ENCODE data around the gene ACTR1B.
"Not testable (repeated sequence)": the region's sequence is repeated elsewhere in the genome, so short reads cannot be mapped to it uniquely, and the experiment has no call there.

ACTR1B gene

GRCh38 chr2:97691166-97691565 lies 27.3 kb upstream of the ACTR1B start:
- Histone ChIP-seq H3K9me3 (ENCODE audit: control insufficient read depth in 5 of 5, low read length in 5 of 5) (no peaks in the 10 kb centered on the region), H3K4me1 (ENCODE audit: control insufficient read depth in 5 of 5, insufficient read depth in 5 of 5, low read length in 5 of 5) (no peaks in the 10 kb centered on the region), H3K4me3 (ENCODE audit: low read depth in 1 of 5, low read length in 5 of 5) (no peak overlapping the region), H3K27me3 (ENCODE audit: control insufficient read depth in 5 of 5, insufficient read depth in 4 of 5, low read length in 5 of 5) (no peaks in the 10 kb centered on the region), H3K36me3 (ENCODE audit: control insufficient read depth in 5 of 5, insufficient read depth in 5 of 5, low read length in 5 of 5) (no peaks in the 10 kb centered on the region), H3K27ac (ENCODE audit: low read depth, low read length) (no peak overlapping the region), H3K9ac (ENCODE audit: low read length in 5 of 5) (no peak overlapping the region)

GRCh38 chr2:97688062-97688827 lies 24.4 kb upstream of the ACTR1B start:
- no peaks in the 10 kb centered on the region for H3K27me3 ChIP-seq (ENCODE audit: control insufficient read depth in 5 of 5, insufficient read depth in 4 of 5, low read length in 5 of 5)
- H3K36me3 ChIP-seq (ENCODE audit: control insufficient read depth in 5 of 5, insufficient read depth in 5 of 5, low read length in 5 of 5), result no peaks in the 10 kb centered on the region
- no peak overlapping the region for H3K4me3 ChIP-seq (ENCODE audit: low read depth in 1 of 5, low read length in 5 of 5)
- no peaks in the 10 kb centered on the region for H3K4me1 ChIP-seq (ENCODE audit: control insufficient read depth in 5 of 5, insufficient read depth in 5 of 5, low read length in 5 of 5)
- no peak overlapping the region for H3K27ac ChIP-seq (ENCODE audit: low read depth, low read length)
- no peak overlapping the region for H3K9ac ChIP-seq (ENCODE audit: low read length in 5 of 5)
- no peaks in the 10 kb centered on the region for H3K9me3 ChIP-seq (ENCODE audit: control insufficient read depth in 5 of 5, low read length in 5 of 5)

GRCh38 chr2:97687235-97687634 lies 23.4 kb upstream of the ACTR1B start:
- H3K9me3 ChIP-seq (ENCODE audit: control insufficient read depth in 5 of 5, low read length in 5 of 5); H3K9ac ChIP-seq (ENCODE audit: low read length in 5 of 5); H3K27me3 ChIP-seq (ENCODE audit: control insufficient read depth in 5 of 5, insufficient read depth in 4 of 5, low read length in 5 of 5); H3K4me3 ChIP-seq (ENCODE audit: low read depth in 1 of 5, low read length in 5 of 5); H3K4me1 ChIP-seq (ENCODE audit: control insufficient read depth in 5 of 5, insufficient read depth in 5 of 5, low read length in 5 of 5); H3K36me3 ChIP-seq (ENCODE audit: control insufficient read depth in 5 of 5, insufficient read depth in 5 of 5, low read length in 5 of 5); H3K27ac ChIP-seq (ENCODE audit: low read depth, low read length): not testable (repeated sequence)

GRCh38 chr2:97678298-97678697 lies 14.5 kb upstream of the ACTR1B start:
- Histone ChIP-seq H3K9me3 (ENCODE audit: control insufficient read depth in 5 of 5, low read length in 5 of 5) (no peaks in the 10 kb centered on the region), H3K36me3 (ENCODE audit: control insufficient read depth in 5 of 5, insufficient read depth in 5 of 5, low read length in 5 of 5) (no peaks in the 10 kb centered on the region), H3K9ac (ENCODE audit: low read length in 5 of 5) (no peak overlapping the region), H3K27ac (ENCODE audit: low read depth, low read length) (no peak overlapping the region), H3K27me3 (ENCODE audit: control insufficient read depth in 5 of 5, insufficient read depth in 4 of 5, low read length in 5 of 5) (no peaks in the 10 kb centered on the region), H3K4me1 (ENCODE audit: control insufficient read depth in 5 of 5, insufficient read depth in 5 of 5, low read length in 5 of 5) (peaks cover 0 to 7% (median 0%) of the 10 kb centered on the region in 5 donors), H3K4me3 (ENCODE audit: low read depth in 1 of 5, low read length in 5 of 5) (no peak overlapping the region)

- H3K4me3 ChIP-seq (ENCODE audit: low read depth in 1 of 5, low read length in 5 of 5), result no peak overlapping the region
These were observed 13.6 kb upstream of the ACTR1B start for GRCh38 chr2:97677480-97677879.

GRCh38 chr2:97676620-97677019 lies 12.8 kb upstream of the ACTR1B start:
- H3K36me3 ChIP-seq (ENCODE audit: control insufficient read depth in 5 of 5, insufficient read depth in 5 of 5, low read length in 5 of 5), result no peaks in the 10 kb centered on the region
- no peaks in the 10 kb centered on the region for H3K9me3 ChIP-seq (ENCODE audit: control insufficient read depth in 5 of 5, low read length in 5 of 5)
- H3K4me3 ChIP-seq (ENCODE audit: low read depth in 1 of 5, low read length in 5 of 5), result no peak overlapping the region
- no peak overlapping the region for H3K9ac ChIP-seq (ENCODE audit: low read length in 5 of 5)
- no peaks in the 10 kb centered on the region for H3K27me3 ChIP-seq (ENCODE audit: control insufficient read depth in 5 of 5, insufficient read depth in 4 of 5, low read length in 5 of 5)
- peaks cover 0 to 7% (median 0%) of the 10 kb centered on the region in 5 donors for H3K4me1 ChIP-seq (ENCODE audit: control insufficient read depth in 5 of 5, insufficient read depth in 5 of 5, low read length in 5 of 5)
- no peak overlapping the region for H3K27ac ChIP-seq (ENCODE audit: low read depth, low read length)

More at GRCh38 chr2:97677480-97677879, 13.6 kb upstream of the ACTR1B start:
- Histone ChIP-seq H3K27ac (ENCODE audit: low read depth, low read length) (no peak overlapping the region), H3K27me3 (ENCODE audit: control insufficient read depth in 5 of 5, insufficient read depth in 4 of 5, low read length in 5 of 5) (no peaks in the 10 kb centered on the region), H3K9ac (ENCODE audit: low read length in 5 of 5) (no peak overlapping the region), H3K36me3 (ENCODE audit: control insufficient read depth in 5 of 5, insufficient read depth in 5 of 5, low read length in 5 of 5) (no peaks in the 10 kb centered on the region), H3K9me3 (ENCODE audit: control insufficient read depth in 5 of 5, low read length in 5 of 5) (no peaks in the 10 kb centered on the region), H3K4me1 (ENCODE audit: control insufficient read depth in 5 of 5, insufficient read depth in 5 of 5, low read length in 5 of 5) (peaks cover 0 to 7% (median 0%) of the 10 kb centered on the region in 5 donors)

- no peaks in the 10 kb centered on the region for H3K9me3 ChIP-seq (ENCODE audit: control insufficient read depth in 5 of 5, low read length in 5 of 5)
- no peaks in the 10 kb centered on the region for H3K27me3 ChIP-seq (ENCODE audit: control insufficient read depth in 5 of 5, insufficient read depth in 4 of 5, low read length in 5 of 5)
- H3K36me3 ChIP-seq (ENCODE audit: control insufficient read depth in 5 of 5, insufficient read depth in 5 of 5, low read length in 5 of 5), result no peaks in the 10 kb centered on the region
- H3K4me1 ChIP-seq (ENCODE audit: control insufficient read depth in 5 of 5, insufficient read depth in 5 of 5, low read length in 5 of 5), result peaks cover 0 to 7% (median 0%) of the 10 kb centered on the region in 5 donors
- H3K27ac ChIP-seq (ENCODE audit: low read depth, low read length), result no peak overlapping the region
- H3K4me3 ChIP-seq (ENCODE audit: low read depth in 1 of 5, low read length in 5 of 5), result no peak overlapping the region
- H3K9ac ChIP-seq (ENCODE audit: low read length in 5 of 5), result no peak overlapping the region
These were observed 11.7 kb upstream of the ACTR1B start for GRCh38 chr2:97675430-97676113.

- no peaks in the 10 kb centered on the region for H3K27me3 ChIP-seq (ENCODE audit: control insufficient read depth in 5 of 5, insufficient read depth in 4 of 5, low read length in 5 of 5)
- peaks cover 0 to 7% (median 0%) of the 10 kb centered on the region in 5 donors for H3K4me1 ChIP-seq (ENCODE audit: control insufficient read depth in 5 of 5, insufficient read depth in 5 of 5, low read length in 5 of 5)
- H3K9ac ChIP-seq (ENCODE audit: low read length in 5 of 5), result no peak overlapping the region
- H3K36me3 ChIP-seq (ENCODE audit: control insufficient read depth in 5 of 5, insufficient read depth in 5 of 5, low read length in 5 of 5), result no peaks in the 10 kb centered on the region
- no peak overlapping the region for H3K4me3 ChIP-seq (ENCODE audit: low read depth in 1 of 5, low read length in 5 of 5)
- H3K9me3 ChIP-seq (ENCODE audit: control insufficient read depth in 5 of 5, low read length in 5 of 5), result no peaks in the 10 kb centered on the region
- H3K27ac ChIP-seq (ENCODE audit: low read depth, low read length), result no peak overlapping the region
These were observed 10.1 kb upstream of the ACTR1B start for GRCh38 chr2:97673915-97674283.

- no peaks in the 10 kb centered on the region for H3K27me3 ChIP-seq (ENCODE audit: control insufficient read depth in 5 of 5, insufficient read depth in 4 of 5, low read length in 5 of 5)
- H3K36me3 ChIP-seq (ENCODE audit: control insufficient read depth in 5 of 5, insufficient read depth in 5 of 5, low read length in 5 of 5), result no peaks in the 10 kb centered on the region
- no peaks in the 10 kb centered on the region for H3K9me3 ChIP-seq (ENCODE audit: control insufficient read depth in 5 of 5, low read length in 5 of 5)
- no peak overlapping the region for H3K4me3 ChIP-seq (ENCODE audit: low read depth in 1 of 5, low read length in 5 of 5)
- H3K27ac ChIP-seq (ENCODE audit: low read depth, low read length), result no peak overlapping the region
- no peak overlapping the region for H3K9ac ChIP-seq (ENCODE audit: low read length in 5 of 5)
- peaks cover 0 to 7% (median 0%) of the 10 kb centered on the region in 5 donors for H3K4me1 ChIP-seq (ENCODE audit: control insufficient read depth in 5 of 5, insufficient read depth in 5 of 5, low read length in 5 of 5)
These were observed 9.5 kb upstream of the ACTR1B start for GRCh38 chr2:97673182-97673914.

GRCh38 chr2:97672606-97673140 lies 8.8 kb upstream of the ACTR1B start:
- not testable (repeated sequence) for H3K4me3 ChIP-seq (ENCODE audit: low read depth in 1 of 5, low read length in 5 of 5); H3K4me1 ChIP-seq (ENCODE audit: control insufficient read depth in 5 of 5, insufficient read depth in 5 of 5, low read length in 5 of 5); H3K27ac ChIP-seq (ENCODE audit: low read depth, low read length); H3K36me3 ChIP-seq (ENCODE audit: control insufficient read depth in 5 of 5, insufficient read depth in 5 of 5, low read length in 5 of 5); H3K27me3 ChIP-seq (ENCODE audit: control insufficient read depth in 5 of 5, insufficient read depth in 4 of 5, low read length in 5 of 5); H3K9ac ChIP-seq (ENCODE audit: low read length in 5 of 5); H3K9me3 ChIP-seq (ENCODE audit: control insufficient read depth in 5 of 5, low read length in 5 of 5)
